SK-N-MC (cell line): ENCODE data around the gene ACSM5.
"Not testable (repeated sequence)": the region's sequence is repeated elsewhere in the genome, so short reads cannot be mapped to it uniquely, and the experiment has no call there.

Source experiments
- EZH2 ChIP-seq: fragments of 200-600 bp; sonication (generic); IDR thresholded peaks from one replicate; pipeline ENCODE4 v1.6.1; 2017; ENCODE audit warnings: antibody characterized with exemption
- FOXP2 ChIP-seq: optimal IDR thresholded peaks from 2 replicates; pipeline ENCODE3; 2011; ENCODE audit warnings: mild to moderate bottlenecking, moderate library complexity; ENCODE audit not compliant: insufficient read depth; ENCODE audit errors: extremely low read length, control extremely low read depth
- POLR2AphosphoS5 ChIP-seq: IDR thresholded peaks from 2 replicates; pipeline ENCODE4 v1.6.1; 2012; ENCODE audit warnings: mild to moderate bottlenecking, low read depth, low read length, borderline replicate concordance

DNA sequence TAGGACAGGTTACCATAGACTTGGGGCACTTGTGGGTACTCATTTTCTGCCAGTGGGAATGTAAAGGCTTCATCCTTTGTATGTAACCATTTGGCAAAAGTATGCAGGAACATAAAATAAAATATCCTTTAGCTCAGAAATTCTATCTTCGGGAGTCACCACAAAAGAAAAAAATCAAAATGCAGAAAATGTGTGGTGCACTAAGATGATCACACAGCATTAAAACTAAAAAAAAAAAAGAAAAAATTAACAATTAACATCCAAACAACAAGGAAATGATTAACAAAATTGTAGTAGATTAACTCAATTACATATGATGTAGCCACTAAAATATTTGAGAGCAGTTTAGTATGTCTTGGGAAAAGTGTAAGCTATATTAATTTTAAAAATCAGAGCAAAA lies 31.4 kb downstream of the ACSM5 start:
- not testable (repeated sequence) for TF ChIP-seq POLR2AphosphoS5, EZH2, FOXP2
